Sigmoid colon (tissue), 7 donors: ENCODE measurements around the gene C3orf22. TPM values are rescaled to one million over a fixed set of nuclear protein-coding genes. Genes with fewer than 3 reads are reported as not detected.

ENCODE experiments used
- DNase-seq: peaks from one replicate; pipeline ENCODE4 v3.0.0-alpha.2; 2019
- H3K27ac ChIP-seq, 4 donors: fragments of 200-600 bp; sonication (generic); one replicate each; pipeline ENCODE4 v1.5.1; 2016 to 2019; ENCODE audit warnings: mild to moderate bottlenecking in 1 of 4
- H3K27me3 ChIP-seq, 3 donors: fragments of 200-600 bp; sonication (generic); one replicate each; pipeline ENCODE4 v1.5.1; 2019; ENCODE audit warnings: mild to moderate bottlenecking in 1 of 3
- H3K36me3 ChIP-seq, 4 donors: fragments of 200-600 bp; sonication (generic); one replicate each; pipeline ENCODE4 v1.5.1; 2016 to 2019
- H3K4me1 ChIP-seq, 4 donors: fragments of 200-600 bp; sonication (generic); one replicate each; pipeline ENCODE4 v1.5.1; 2017 to 2019
- H3K4me3 ChIP-seq, 4 donors: fragments of 200-600 bp; sonication (generic); one replicate each; pipeline ENCODE4 v1.5.1; 2017 to 2019; ENCODE audit warnings: mild to moderate bottlenecking in 2 of 4, moderate library complexity in 1 of 4
- H3K9me3 ChIP-seq, 4 donors: fragments of 200-600 bp in 3 of 4; sonication (generic) in 3 of 4; one replicate each; pipeline versions ENCODE4 v1.5.1 to v1.6.1; 2013 to 2019
- EP300 ChIP-seq, 4 donors: sonication (generic); formaldehyde crosslinking; IDR thresholded peaks; one replicate each; pipeline ENCODE4 v1.6.1; 2017; ENCODE audit warnings: antibody characterized with exemption in 4 of 4
- POLR2A ChIP-seq, 2 donors: fragments of 450-650 bp; IDR thresholded peaks; one replicate each; pipeline ENCODE4 v1.6.1; 2016; ENCODE audit warnings: antibody characterized with exemption in 2 of 2, mild to moderate bottlenecking in 2 of 2, moderate library complexity in 2 of 2
- POLR2AphosphoS5 ChIP-seq, 4 donors: sonication (generic); formaldehyde crosslinking; IDR thresholded peaks; one replicate each; pipeline ENCODE4 v1.6.1; 2017; ENCODE audit warnings: antibody characterized with exemption in 4 of 4
- WGBS, 2 donors: extraction: QIAGEN DNeasy Blood & Tissue Kit; methylation state at CpG; one replicate each; pipeline ENCODE4 v1.1.7; 2013; 5-methylcytosine and 5-hydroxymethylcytosine counted together
- intact Hi-C: fragments of 100-400 bp; cut with DNase I; formaldehyde crosslinking; loops from one replicate; pipeline ENCODE4 v1.15.1; 2023
- polyA plus RNA-seq, 3 donors: library from polyadenylated mRNA; stranded (reverse); fragments of 200-250 nt; gene quantifications; one replicate each; pipeline ENCODE4 v1.2.3, GENCODE V29; 2013
- total RNA-seq, 4 donors: library from RNA; depleted of rRNA; stranded (reverse); fragments of >200 nt; gene quantifications; one replicate each; pipeline ENCODE4 v1.1.0, GENCODE V29; 2016
- TF ChIP-seq, protein P1 (sequence below), 4 experiments: fragments of 450-650 bp in 3 of 4; fragments of 200-600 bp in 1 of 4; IDR thresholded peaks; one replicate each; pipeline ENCODE4 v1.5.1; 2016 to 2019; ENCODE audit warnings: antibody characterized with exemption in 4 of 4, mild to moderate bottlenecking in 3 of 4, moderate library complexity in 2 of 4
- donor health status: healthy with polysubstance abuse.
- donor health status: Bipolar disorder and iron deficiency.
- donor health status: healthy.

The C3orf22 gene
- total and polyA plus RNA-seq, 7 donors: 0.54 TPM; not detected in 6

DNA sequence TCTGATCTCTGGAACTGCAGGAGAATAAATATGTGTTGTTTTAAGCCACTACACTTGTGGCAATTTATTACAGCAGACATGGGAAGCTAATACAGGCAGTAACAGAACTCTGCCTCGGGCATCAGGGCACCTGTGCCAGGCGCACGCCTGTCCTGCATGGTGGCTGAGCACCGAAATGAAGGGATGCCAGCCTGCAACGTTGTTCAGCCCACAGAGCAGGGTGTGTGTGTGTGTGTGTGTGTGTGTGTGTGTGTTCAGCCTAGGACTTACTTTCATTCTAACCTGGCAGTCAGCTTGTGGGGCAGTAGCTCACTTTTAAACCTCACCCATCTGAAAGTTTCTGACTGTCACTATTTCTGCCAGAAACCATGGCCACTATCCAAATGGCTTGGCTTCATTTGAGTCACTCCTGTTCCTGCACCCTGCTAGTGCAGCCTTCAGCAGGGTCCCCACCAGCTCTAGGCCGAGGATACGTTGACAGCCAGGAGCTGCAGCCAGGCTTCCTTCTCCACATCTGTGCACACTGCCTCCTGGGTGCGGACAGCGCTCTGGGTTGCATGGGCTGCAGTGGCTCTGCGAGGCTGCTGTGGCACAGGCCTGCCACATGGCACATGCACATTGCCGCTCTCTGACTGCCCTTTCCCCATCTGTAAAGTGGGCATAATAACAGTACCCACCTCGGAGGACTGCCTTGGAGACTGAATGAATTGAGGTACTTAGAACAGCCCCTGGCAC is 45.6 kb downstream of the C3orf22 start:
- H3K27me3 ChIP-seq: peaks cover 0 to 8% (median 0%) of the 10 kb centered on the region in 3 donors
- H3K27ac ChIP-seq: no peak overlapping the region
- H3K4me3 ChIP-seq: no peak overlapping the region
- no peaks in the 10 kb centered on the region for H3K36me3 ChIP-seq
- H3K9me3 ChIP-seq: no peaks in the 10 kb centered on the region
- peak; percentile 42 for DNase-seq
- H3K4me1 ChIP-seq: peaks cover 0 to 11% (median 0%) of the 10 kb centered on the region in 4 donors
- intact Hi-C loops: no loop called here
- TF ChIP-seq EP300 (IDR thresholded peaks at IDR 0.05) (no peak), POLR2AphosphoS5 (IDR thresholded peaks at IDR 0.05) (no peak), POLR2A (IDR thresholded peaks at IDR 0.05) (no peak)
- TF ChIP-seq, protein P1, sequence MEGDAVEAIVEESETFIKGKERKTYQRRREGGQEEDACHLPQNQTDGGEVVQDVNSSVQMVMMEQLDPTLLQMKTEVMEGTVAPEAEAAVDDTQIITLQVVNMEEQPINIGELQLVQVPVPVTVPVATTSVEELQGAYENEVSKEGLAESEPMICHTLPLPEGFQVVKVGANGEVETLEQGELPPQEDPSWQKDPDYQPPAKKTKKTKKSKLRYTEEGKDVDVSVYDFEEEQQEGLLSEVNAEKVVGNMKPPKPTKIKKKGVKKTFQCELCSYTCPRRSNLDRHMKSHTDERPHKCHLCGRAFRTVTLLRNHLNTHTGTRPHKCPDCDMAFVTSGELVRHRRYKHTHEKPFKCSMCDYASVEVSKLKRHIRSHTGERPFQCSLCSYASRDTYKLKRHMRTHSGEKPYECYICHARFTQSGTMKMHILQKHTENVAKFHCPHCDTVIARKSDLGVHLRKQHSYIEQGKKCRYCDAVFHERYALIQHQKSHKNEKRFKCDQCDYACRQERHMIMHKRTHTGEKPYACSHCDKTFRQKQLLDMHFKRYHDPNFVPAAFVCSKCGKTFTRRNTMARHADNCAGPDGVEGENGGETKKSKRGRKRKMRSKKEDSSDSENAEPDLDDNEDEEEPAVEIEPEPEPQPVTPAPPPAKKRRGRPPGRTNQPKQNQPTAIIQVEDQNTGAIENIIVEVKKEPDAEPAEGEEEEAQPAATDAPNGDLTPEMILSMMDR (IDR thresholded peaks at IDR 0.05): no peak
- 82% methylated on average over 12 of the region's 12 CpGs for WGBS, 2 donors

DNA sequence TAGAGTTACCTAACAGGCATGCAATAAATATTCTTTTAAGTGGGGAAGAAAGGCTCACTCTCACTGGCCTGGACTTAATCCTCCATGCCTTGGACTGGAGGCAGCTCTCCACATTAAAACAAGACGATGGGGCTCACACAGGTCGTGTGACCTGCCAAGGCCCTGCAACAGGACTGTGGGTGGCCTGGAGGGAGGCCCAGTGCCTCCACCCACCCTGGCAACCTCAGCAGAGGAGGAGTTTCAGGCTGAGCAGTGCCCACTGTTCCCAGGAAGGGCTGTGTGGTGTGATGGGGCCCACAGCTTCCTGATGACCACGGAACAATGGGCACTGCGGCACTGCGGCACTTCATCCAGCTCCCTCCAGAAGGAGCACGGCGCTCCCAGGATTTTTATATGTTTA is 46.7 kb downstream of the C3orf22 start:
- Histone ChIP-seq H3K4me3 (no peak overlapping the region), H3K9me3 (no peaks in the 10 kb centered on the region), H3K27me3 (no peaks in the 10 kb centered on the region), H3K4me1 (peaks cover 0 to 11% (median 0%) of the 10 kb centered on the region in 4 donors), H3K27ac (no peak overlapping the region), H3K36me3 (no peaks in the 10 kb centered on the region)
- DNase-seq: peak; percentile 21
- WGBS, 2 donors: 69 to 77% methylated on average over 7 of the region's 7 CpGs
- intact Hi-C loops: no loop called here
- TF ChIP-seq POLR2AphosphoS5 (IDR thresholded peaks at IDR 0.05): no peak
- TF ChIP-seq, protein P1 (IDR thresholded peaks at IDR 0.05): no peak
- TF ChIP-seq POLR2A (IDR thresholded peaks at IDR 0.05): no peak
- TF ChIP-seq EP300 (IDR thresholded peaks at IDR 0.05): no peak

DNA sequence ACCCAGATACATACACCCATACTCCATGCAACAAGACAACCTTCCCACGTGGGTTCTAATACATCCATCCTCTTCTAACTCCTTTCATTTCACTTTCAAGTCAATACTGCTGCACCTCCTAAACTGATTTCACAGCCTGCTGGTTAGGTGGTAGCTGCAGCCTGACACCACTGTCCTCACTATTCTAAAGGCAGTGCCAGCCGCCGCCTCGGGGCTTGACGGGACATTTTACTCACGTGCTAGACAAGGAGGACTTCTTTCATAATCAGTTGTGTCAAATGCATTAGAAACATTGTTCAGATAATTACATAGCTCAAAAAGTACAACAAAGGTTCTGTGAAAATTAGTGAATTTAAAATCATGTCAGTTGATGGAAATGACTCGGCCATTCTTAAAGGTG is 47.4 kb downstream of the C3orf22 start:
- peak; percentile 34 for DNase-seq
- intact Hi-C loops: no loop called here
- TF ChIP-seq EP300 (IDR thresholded peaks at IDR 0.05): no peak
- no peak for TF ChIP-seq POLR2AphosphoS5 (IDR thresholded peaks at IDR 0.05)
- no peak for TF ChIP-seq POLR2A (IDR thresholded peaks at IDR 0.05)
- TF ChIP-seq, protein P1 (IDR thresholded peaks at IDR 0.05): no peak

DNA sequence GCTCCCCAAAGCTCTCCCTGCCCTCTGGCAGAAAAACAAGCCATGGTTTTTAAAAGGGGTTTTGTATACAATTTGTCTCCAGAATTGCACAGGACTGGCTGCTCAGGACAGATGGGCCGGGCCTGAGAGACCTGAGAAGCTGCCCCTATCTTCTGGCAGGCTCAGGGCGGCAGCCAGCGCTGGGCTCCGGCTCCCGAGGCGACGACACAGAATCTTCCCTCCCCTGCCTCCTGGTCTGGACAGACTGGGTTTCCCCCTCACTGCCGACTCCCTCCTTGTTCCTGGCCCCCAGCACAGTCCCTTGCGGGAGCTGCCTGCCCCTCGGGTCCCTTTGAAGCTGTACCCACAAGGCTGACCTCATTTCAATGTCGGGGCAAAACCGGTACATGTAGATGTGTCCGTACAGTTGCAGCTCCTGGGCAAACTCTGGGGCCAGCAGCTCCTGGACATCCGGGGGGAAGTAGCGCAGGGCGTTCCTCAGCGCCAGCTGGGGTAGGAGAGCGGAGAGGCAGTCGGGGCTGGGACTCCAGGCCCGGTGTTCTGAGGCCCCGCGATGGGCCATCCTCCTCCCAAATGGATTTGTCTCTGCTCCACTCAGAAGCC is 48.3 kb downstream of the C3orf22 start:
- Histone ChIP-seq H3K4me3 (no peak overlapping the region), H3K27ac (no peak overlapping the region), H3K27me3 (peaks cover 0 to 4% (median 0%) of the 10 kb centered on the region in 3 donors), H3K4me1 (peaks cover 0 to 11% (median 0%) of the 10 kb centered on the region in 4 donors), H3K9me3 (no peaks in the 10 kb centered on the region), H3K36me3 (no peaks in the 10 kb centered on the region)
- DNase-seq: peak; percentile 36
- intact Hi-C loops: no loop called here
- 85 to 87% methylated on average over 22 of the region's 22 CpGs for WGBS, 2 donors
- TF ChIP-seq, protein P1 (IDR thresholded peaks at IDR 0.05): no peak
- TF ChIP-seq EP300 (IDR thresholded peaks at IDR 0.05) (no peak), POLR2AphosphoS5 (IDR thresholded peaks at IDR 0.05) (no peak), POLR2A (IDR thresholded peaks at IDR 0.05) (no peak)

More for the DNA sequence above, 47.4 kb downstream of the C3orf22 start:
- H3K9me3 ChIP-seq: no peaks in the 10 kb centered on the region
- H3K4me1 ChIP-seq: peaks cover 0 to 11% (median 0%) of the 10 kb centered on the region in 4 donors
- H3K27me3 ChIP-seq: no peaks in the 10 kb centered on the region
- 71% methylated on average over 7 of the region's 7 CpGs for WGBS, 2 donors
- H3K36me3 ChIP-seq: no peaks in the 10 kb centered on the region
- no peak overlapping the region for H3K27ac ChIP-seq
- H3K4me3 ChIP-seq: no peak overlapping the region
